Suprapubic skin (tissue), 4 donors: ENCODE results near the gene MT1A.

Source experiments
- CTCF ChIP-seq, 2 donors: fragments of 200-600 bp in 1 of 2; fragments of 450-650 bp in 1 of 2; sonication (generic) in 1 of 2; IDR thresholded peaks; one replicate each; pipeline ENCODE4 v1.5.1; 2016 to 2019; ENCODE audit warnings: antibody characterized with exemption in 2 of 2, mild to moderate bottlenecking in 1 of 2, moderate library complexity in 1 of 2
- POLR2A ChIP-seq, 2 donors: fragments of 450-650 bp; IDR thresholded peaks; one replicate each; pipeline ENCODE4 v1.6.1; 2017; ENCODE audit warnings: antibody characterized with exemption in 2 of 2, mild to moderate bottlenecking in 2 of 2, moderate library complexity in 2 of 2
- POLR2AphosphoS5 ChIP-seq, 3 donors: sonication (generic); formaldehyde crosslinking; IDR thresholded peaks; one replicate each; pipeline ENCODE4 v1.6.1; 2017; ENCODE audit warnings: antibody characterized with exemption in 3 of 3

- TF ChIP-seq POLR2AphosphoS5 (IDR thresholded peaks at IDR 0.05): no peak
- TF ChIP-seq CTCF (IDR thresholded peaks at IDR 0.05): no peak
- no peak for TF ChIP-seq POLR2A (IDR thresholded peaks at IDR 0.05)
Observed at GRCh38 chr16:56670620-56670934, 32.1 kb downstream of the MT1A start.
